Muscle layer of duodenum (tissue), 2 donors: ENCODE data around the gene CLIC1.

Experiments
- H3K27ac ChIP-seq: one replicate; pipeline ENCODE4 v1.7.0; 2013; ENCODE audit warnings: mild to moderate bottlenecking, low read length
- H3K27me3 ChIP-seq: one replicate; pipeline ENCODE4 v1.7.0; 2013; ENCODE audit warnings: low read depth, mild to moderate bottlenecking, control low read depth, low read length
- H3K36me3 ChIP-seq, 2 donors: one replicate each; pipeline ENCODE4 v1.7.0; 2013; ENCODE audit warnings: low read length in 2 of 2, control low read depth in 1 of 2, mild to moderate bottlenecking in 1 of 2; ENCODE audit not compliant: insufficient read depth in 2 of 2, control insufficient read depth in 1 of 2
- H3K4me1 ChIP-seq, 2 donors: one replicate each; pipeline ENCODE4 v1.7.0; 2013; ENCODE audit warnings: low read length in 2 of 2, mild to moderate bottlenecking in 2 of 2, control low read depth in 1 of 2, moderate library complexity in 1 of 2; ENCODE audit not compliant: insufficient read depth in 2 of 2, control insufficient read depth in 1 of 2
- H3K4me3 ChIP-seq, 2 donors: one replicate each; pipeline ENCODE4 v1.7.0; 2013; ENCODE audit warnings: low read length in 2 of 2, low read depth in 1 of 2, mild to moderate bottlenecking in 1 of 2
- H3K9me3 ChIP-seq, 2 donors: one replicate each; pipeline ENCODE4 v1.7.0; 2013; ENCODE audit warnings: low read length in 2 of 2, control low read depth in 1 of 2, mild to moderate bottlenecking in 1 of 2; ENCODE audit not compliant: control insufficient read depth in 1 of 2
- donor health status: healthy.

Gene CLIC1

DNA sequence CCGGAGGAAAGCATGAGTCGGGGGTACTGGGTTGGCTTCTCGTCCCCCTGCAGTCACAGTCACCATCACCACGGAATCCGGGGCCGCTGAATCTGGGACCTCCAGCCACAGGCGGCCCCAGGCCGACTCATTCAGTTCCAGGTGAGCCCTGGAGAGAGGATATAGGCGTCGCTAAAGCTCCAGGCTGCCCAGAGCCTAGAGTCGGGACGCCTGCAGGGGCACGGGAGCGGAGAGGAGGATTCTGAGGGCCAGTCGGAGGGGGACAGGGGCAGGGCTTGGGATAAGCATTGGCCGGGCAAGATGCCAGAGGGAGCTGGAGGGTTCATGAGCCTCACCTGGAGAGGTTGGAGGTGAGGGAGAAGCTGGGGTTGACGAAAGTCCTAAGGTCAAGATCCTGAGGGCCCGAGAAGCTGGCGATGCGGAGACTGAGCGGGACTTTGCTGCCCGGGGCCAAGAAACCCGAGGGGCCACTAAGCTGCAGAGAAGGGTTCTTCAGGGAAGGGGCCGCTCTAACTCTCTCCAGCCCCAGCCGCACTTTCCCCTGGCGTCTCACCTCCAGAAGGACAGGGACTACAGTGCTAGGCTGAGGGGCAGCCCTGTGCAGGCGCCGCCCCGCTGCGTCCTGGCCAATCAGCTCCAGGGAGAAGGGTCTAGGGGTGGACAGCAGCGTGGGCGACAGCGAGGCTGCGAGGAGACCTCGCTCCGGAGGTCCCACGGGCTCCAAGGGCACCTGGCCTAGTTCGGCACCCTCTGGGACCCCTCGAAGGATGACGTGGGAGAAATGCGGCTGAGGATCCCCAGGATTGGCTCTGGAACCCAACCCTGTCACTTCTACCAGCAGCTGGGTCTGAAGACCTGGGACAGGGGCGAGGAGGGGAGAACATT lies 29.8 kb upstream of the CLIC1 start:
- H3K4me3 ChIP-seq, result peak overlapping the region; percentile 15 to 48
- peaks cover 0 to 10% of the 10 kb centered on the region in 2 donors for H3K4me1 ChIP-seq
- H3K27ac ChIP-seq, result no peak overlapping the region
- no peaks in the 10 kb centered on the region for H3K36me3 ChIP-seq
- H3K9me3 ChIP-seq, result no peaks in the 10 kb centered on the region
- H3K27me3 ChIP-seq, result no peaks in the 10 kb centered on the region

DNA sequence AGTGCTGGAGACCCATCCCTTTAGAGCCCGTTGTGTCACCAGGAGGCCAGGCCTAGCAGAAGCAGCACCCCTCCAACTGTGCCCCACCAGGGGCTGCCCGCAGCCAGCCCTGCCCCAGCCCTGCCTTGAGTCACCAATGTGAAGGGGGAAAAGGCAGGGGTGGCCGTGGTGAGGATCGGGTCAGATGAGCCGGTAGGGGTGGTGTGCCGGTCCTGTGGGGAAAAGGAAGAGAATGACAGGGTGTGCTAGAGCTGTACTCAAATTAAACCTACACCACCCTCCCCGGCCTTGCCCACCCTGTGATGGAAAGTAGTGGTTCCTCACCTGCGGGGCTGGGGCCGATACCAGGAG lies 29.2 kb upstream of the CLIC1 start:
- H3K9me3 ChIP-seq, result no peaks in the 10 kb centered on the region
- no peaks in the 10 kb centered on the region for H3K36me3 ChIP-seq
- H3K4me3 ChIP-seq, result peak overlapping the region in 1 of 2 donors; percentile 48
- H3K27ac ChIP-seq, result no peak overlapping the region
- H3K4me1 ChIP-seq, result peaks cover 0 to 10% of the 10 kb centered on the region in 2 donors
- no peaks in the 10 kb centered on the region for H3K27me3 ChIP-seq

DNA sequence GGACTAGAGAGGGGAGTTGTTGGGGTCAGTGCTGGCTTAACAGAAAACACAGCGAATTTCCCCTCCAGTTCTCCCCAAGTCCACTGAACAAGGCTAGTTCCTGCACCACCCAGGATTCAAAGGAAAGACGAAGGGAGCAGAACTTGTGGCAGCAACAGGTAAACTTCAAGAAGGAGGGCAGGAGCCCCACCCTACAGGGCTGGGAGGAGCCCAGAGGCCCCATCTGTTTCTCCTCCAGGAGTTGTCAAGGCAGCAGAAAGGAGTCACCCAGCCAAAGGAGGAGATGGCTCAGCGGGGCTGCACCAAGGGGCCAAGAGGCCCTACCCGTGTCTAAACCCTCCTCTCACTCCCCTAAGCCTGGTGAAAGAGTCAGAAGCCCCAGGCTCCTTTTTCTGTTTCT lies 27.9 kb upstream of the CLIC1 start:
- H3K27me3 ChIP-seq, result no peaks in the 10 kb centered on the region
- no peak overlapping the region for H3K4me3 ChIP-seq
- H3K36me3 ChIP-seq, result no peaks in the 10 kb centered on the region
- no peaks in the 10 kb centered on the region for H3K9me3 ChIP-seq
- H3K4me1 ChIP-seq, result peaks cover 0 to 10% of the 10 kb centered on the region in 2 donors
- no peak overlapping the region for H3K27ac ChIP-seq

DNA sequence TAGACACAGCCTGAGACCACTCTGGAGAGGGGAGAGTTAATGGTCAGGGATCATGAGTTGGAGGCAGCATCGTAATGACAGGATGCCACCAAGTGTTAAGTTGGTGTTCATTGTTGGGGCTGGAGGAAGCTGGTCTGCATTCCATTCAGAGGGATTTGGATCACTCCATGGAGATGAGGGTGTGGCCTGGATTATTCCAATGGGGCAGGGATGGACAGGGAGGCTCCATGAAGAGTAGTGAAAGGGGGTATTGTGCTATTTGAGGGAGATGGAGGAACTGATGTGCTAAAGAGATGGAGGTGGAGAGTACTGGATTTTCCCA lies 27.2 kb upstream of the CLIC1 start:
- Histone ChIP-seq H3K9me3 (no peaks in the 10 kb centered on the region), H3K4me3 (no peak overlapping the region), H3K4me1 (peaks cover 0 to 10% of the 10 kb centered on the region in 2 donors), H3K27ac (no peak overlapping the region), H3K27me3 (no peaks in the 10 kb centered on the region), H3K36me3 (no peaks in the 10 kb centered on the region)

DNA sequence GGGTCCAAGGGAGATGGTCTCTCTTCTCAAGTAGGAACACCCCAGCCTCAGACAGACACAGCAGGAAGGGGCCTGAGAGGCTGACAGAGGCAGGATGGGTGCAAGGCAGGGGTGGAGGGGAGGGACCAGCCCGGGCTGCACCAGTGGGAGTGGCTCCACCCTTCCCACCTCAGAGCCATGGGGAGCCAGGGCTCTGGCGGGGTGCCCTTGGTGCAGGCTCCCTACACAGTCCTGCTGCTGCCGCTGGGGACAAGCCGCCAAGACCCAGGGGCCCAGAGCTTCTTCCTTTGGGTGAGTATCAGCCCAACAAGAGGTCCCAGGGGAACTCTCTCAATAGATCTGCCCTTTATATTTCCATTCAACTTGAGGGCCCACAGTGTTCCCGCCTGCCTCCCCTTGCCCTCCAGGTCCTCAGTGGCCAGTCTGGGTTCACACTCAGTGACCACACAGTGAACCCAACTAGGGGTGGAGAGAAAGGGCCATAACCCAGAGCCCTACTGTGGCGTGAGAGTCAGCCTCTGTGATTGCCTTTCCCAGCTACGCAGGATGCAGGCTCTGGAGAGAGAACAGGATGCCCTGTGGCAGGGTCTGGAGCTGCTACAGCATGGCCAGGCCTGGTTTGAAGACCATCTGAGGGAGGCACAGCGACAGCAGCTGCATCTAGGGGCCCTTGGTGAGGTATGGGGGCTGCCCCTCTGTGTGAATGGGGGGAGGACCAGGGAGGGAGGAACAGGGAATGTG lies 26.7 kb upstream of the CLIC1 start:
- no peak overlapping the region for H3K4me3 ChIP-seq
- no peaks in the 10 kb centered on the region for H3K27me3 ChIP-seq
- H3K4me1 ChIP-seq, result peaks cover 0 to 10% of the 10 kb centered on the region in 2 donors
- H3K27ac ChIP-seq, result no peak overlapping the region
- no peaks in the 10 kb centered on the region for H3K9me3 ChIP-seq
- no peaks in the 10 kb centered on the region for H3K36me3 ChIP-seq

DNA sequence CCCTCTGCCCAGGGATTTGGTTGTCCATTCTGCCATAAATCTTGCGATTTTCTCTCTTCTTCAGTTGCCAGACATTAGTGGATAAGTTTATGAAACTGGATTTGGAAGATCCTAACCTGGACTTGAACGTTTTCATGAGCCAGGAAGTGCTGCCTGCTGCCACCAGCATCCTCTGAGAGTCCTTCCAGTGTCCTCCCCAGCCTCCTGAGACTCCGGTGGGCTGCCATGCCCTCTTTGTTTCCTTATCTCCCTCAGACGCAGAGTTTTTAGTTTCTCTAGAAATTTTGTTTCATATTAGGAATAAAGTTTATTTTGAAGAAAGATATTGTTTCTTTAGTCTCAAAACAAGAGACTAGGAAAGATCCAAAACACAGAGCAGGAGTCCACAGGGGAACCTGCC lies 26.0 kb upstream of the CLIC1 start, which contains the start of gene SAPCD1:
SAPCD1 (plus strand) TSS at position 301 of the 400 bp plus-strand sequence. CDS start 399 bp downstream, outside the sequence.
- Histone ChIP-seq H3K27me3 (no peaks in the 10 kb centered on the region), H3K4me3 (no peak within 1 kb of the TSS), H3K36me3 (no peaks in the 10 kb centered on the region), H3K4me1 (peaks cover 0 to 10% of the 10 kb centered on the region in 2 donors), H3K9me3 (no peaks in the 10 kb centered on the region), H3K27ac (no peak within 1 kb of the TSS)

DNA sequence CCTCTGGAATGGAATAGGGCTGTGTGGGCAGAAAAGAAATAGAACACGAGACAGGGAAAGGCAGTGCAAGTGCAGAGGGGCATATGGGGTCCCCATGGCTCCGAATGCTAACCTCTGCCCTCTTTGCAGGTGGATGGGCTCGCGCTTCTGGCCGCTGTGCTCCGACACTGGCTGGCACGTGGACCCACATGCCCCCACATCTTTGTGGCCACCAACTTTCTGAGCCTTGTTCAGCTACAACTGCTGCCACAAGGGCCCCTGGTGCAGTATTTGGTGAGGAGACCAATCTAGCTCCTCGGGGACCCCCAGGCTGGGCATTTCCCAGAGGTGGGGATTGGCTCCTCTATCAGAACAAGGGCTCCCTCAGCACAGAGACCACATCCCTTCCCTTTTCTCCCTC lies 25.0 kb upstream of the CLIC1 start:
- no peaks in the 10 kb centered on the region for H3K27me3 ChIP-seq
- H3K9me3 ChIP-seq, result no peaks in the 10 kb centered on the region
- H3K4me1 ChIP-seq, result peaks cover 0 to 10% of the 10 kb centered on the region in 2 donors
- no peak overlapping the region for H3K27ac ChIP-seq
- no peaks in the 10 kb centered on the region for H3K36me3 ChIP-seq
- no peak overlapping the region for H3K4me3 ChIP-seq

DNA sequence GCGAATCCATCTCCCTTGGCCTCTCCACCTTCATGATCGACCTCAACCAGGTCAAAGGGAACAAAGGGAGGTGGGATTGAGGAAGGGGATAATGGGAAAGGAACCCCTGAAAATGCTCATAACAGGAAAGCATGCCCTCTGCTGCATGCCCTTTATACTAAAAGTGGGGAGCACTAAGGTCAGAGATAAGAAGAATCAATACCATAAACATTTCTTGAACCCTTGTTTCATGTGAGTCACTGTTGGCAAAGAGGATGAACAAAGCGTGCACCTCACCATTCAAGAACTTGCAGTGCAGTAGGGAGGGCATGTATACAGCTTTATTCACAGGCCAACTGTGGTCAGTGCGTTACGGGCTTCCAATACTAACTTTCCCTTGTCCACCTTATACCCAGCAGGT lies 24.5 kb upstream of the CLIC1 start:
- Histone ChIP-seq H3K27ac (no peak overlapping the region), H3K36me3 (no peaks in the 10 kb centered on the region), H3K9me3 (no peaks in the 10 kb centered on the region), H3K27me3 (no peaks in the 10 kb centered on the region), H3K4me3 (no peak overlapping the region), H3K4me1 (peaks cover 0 to 7% of the 10 kb centered on the region in 2 donors)

DNA sequence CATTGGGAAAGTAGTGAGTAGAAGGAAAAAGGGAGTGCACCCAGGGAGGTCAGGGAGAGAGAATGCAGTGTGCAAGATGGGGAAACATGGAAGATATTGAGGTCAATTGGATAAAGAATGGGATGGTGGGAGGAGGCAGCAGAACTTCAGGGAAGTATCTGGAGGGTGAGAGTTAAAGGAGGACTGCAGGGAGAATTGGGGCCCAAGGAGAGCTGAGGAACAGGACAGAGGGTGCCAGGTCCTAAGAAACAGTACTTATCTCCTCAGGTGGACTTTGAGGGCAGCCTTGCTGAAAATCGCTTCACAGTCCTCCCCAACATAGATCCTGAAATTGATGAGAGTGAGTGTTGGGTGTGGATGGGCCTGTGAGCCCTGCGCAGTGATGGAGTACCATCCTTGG lies 22.0 kb upstream of the CLIC1 start:
- H3K27ac ChIP-seq, result no peak overlapping the region
- H3K36me3 ChIP-seq, result no peaks in the 10 kb centered on the region
- H3K4me1 ChIP-seq, result peaks cover 0 to 2% of the 10 kb centered on the region in 2 donors
- no peaks in the 10 kb centered on the region for H3K9me3 ChIP-seq
- H3K27me3 ChIP-seq, result no peaks in the 10 kb centered on the region
- no peak overlapping the region for H3K4me3 ChIP-seq

DNA sequence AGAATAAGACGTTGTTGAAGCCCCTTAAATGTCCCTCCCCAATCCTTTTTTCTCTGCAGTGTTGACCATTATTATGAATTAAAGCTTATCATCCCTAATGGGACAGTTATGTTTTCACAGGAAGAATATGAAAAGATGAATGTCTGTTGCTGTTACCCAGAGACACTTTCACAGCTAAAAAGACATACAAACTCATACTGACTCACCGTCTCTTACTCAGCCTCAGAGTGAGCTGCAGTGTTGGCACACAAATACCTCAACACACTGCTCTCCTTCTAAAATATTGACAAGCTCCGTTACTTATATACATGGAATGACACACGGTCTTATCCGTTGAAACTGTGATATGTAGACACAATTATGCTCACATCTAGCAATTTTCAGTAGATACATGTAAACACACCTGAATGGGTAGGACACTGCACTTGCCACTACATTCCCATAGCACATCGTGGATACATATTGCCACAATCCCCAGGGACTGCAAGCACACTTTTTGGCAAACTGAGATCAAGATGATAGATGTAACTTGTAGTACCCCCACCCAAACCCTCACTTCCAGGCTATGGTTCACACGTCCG lies 16.5 kb upstream of the CLIC1 start:
- H3K9me3 ChIP-seq, result no peaks in the 10 kb centered on the region
- no peaks in the 10 kb centered on the region for H3K27me3 ChIP-seq
- H3K4me3 ChIP-seq, result no peak overlapping the region
- H3K36me3 ChIP-seq, result no peaks in the 10 kb centered on the region
- no peak overlapping the region for H3K27ac ChIP-seq
- H3K4me1 ChIP-seq, result no peaks in the 10 kb centered on the region

DNA sequence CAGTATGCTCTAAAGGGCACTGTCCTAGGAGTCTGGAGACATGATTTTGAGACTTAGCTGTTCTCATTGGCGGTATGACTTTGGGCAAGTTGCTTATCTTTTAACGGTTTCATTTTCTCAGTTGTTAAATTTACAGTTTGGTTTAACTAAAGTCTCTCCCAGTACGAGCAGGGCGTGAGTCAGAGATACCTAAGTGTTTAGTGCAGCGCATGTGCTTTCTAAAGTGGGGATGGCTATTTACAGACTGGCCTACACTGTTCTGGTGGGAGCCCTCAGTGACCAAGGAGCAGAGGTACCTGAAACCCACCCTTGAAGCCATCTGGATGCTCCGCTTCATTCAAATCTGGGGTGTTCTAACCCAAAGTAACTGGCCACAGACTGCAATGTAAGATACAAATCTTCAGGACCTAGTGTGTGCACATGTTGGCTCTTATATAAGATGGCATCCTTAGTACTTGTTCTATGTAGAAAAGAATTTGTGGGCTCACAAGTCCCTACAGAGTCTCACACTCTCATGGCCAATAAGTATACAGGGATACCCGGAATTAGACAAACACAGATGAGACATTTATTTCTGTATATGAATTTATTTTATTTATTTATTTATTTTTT lies 14.2 kb upstream of the CLIC1 start:
- Histone ChIP-seq H3K9me3 (no peaks in the 10 kb centered on the region), H3K27me3 (no peaks in the 10 kb centered on the region), H3K36me3 (no peaks in the 10 kb centered on the region), H3K4me3 (no peak overlapping the region), H3K27ac (no peak overlapping the region), H3K4me1 (no peaks in the 10 kb centered on the region)
